Type B pancreatic cell (in vitro differentiated cells): ENCODE measurements around the gene AGPAT3. TPM values are rescaled to one million over a fixed set of nuclear protein-coding genes. Genes with fewer than 3 reads are reported as not detected.

Source experiments
- DNase-seq: peaks from one replicate; pipeline ENCODE4 v3.0.0; 2021; ENCODE audit warnings: mixed read lengths; ENCODE audit not compliant: unreplicated experiment; ENCODE audit errors: extremely low spot score
- H3K27ac Mint-ChIP-seq: 2 replicates; pipeline ENCODE4 v1.8.0; 2021; ENCODE audit warnings: mild to moderate bottlenecking, mixed read lengths
- H3K27me3 Mint-ChIP-seq: 2 replicates; pipeline ENCODE4 v1.8.0; 2021; ENCODE audit warnings: mixed read lengths
- H3K36me3 Mint-ChIP-seq: 2 replicates; pipeline ENCODE4 v1.8.0; 2021; ENCODE audit warnings: mixed read lengths
- H3K4me1 Mint-ChIP-seq: one replicate; pipeline ENCODE4 v1.8.0; 2021; ENCODE audit warnings: mixed read lengths; ENCODE audit not compliant: unreplicated experiment
- H3K4me3 Mint-ChIP-seq: 2 replicates; pipeline ENCODE4 v1.8.0; 2021; ENCODE audit warnings: mild to moderate bottlenecking, mixed read lengths
- H3K9me3 Mint-ChIP-seq: 2 replicates; pipeline ENCODE4 v1.8.0; 2021; ENCODE audit warnings: mixed read lengths
- total RNA-seq: library from RNA; stranded (reverse); gene quantifications from 2 replicates; pipeline ENCODE4 v1.2.1, GENCODE V29; 2021; ENCODE audit warnings: low replicate concordance
- TF ChIP-seq, protein P1 (sequence below): fragments of 200-600 bp; sonication (generic); conservative IDR thresholded peaks from 2 replicates; pipeline ENCODE4 v1.5.0; 2021; ENCODE audit warnings: antibody characterized with exemption, mild to moderate bottlenecking

AGPAT3 gene
- total RNA-seq, 1 donor from 2014 or later = 59.2 TPM

DNA sequence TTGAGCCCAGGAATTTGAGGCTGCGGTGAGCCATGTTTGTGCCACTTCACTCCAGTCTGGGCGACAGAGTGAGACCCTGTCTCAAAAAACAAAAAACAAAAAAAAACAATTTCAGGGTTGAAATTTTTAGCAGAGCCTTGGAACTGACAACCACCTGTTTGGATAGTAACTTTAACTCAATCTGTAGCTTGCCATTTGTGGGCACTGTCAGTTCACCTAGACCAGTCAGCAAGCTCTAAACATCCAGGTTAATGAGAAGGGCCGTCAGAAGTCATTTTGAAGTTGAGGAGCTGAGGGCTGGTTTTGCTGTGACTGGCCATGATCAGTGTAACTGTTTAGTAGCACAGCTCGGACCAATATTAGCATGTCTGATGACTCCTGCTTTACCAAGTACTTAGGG lies 155.5 kb downstream of the AGPAT3 start:
- no peaks in the 10 kb centered on the region for H3K36me3 Mint-ChIP-seq
- DNase-seq = no peak
- no peak overlapping the region for H3K4me3 Mint-ChIP-seq
- H3K27me3 Mint-ChIP-seq = no peaks in the 10 kb centered on the region
- TF ChIP-seq, protein P1, sequence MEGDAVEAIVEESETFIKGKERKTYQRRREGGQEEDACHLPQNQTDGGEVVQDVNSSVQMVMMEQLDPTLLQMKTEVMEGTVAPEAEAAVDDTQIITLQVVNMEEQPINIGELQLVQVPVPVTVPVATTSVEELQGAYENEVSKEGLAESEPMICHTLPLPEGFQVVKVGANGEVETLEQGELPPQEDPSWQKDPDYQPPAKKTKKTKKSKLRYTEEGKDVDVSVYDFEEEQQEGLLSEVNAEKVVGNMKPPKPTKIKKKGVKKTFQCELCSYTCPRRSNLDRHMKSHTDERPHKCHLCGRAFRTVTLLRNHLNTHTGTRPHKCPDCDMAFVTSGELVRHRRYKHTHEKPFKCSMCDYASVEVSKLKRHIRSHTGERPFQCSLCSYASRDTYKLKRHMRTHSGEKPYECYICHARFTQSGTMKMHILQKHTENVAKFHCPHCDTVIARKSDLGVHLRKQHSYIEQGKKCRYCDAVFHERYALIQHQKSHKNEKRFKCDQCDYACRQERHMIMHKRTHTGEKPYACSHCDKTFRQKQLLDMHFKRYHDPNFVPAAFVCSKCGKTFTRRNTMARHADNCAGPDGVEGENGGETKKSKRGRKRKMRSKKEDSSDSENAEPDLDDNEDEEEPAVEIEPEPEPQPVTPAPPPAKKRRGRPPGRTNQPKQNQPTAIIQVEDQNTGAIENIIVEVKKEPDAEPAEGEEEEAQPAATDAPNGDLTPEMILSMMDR = no peak
- no peaks in the 10 kb centered on the region for H3K9me3 Mint-ChIP-seq
- H3K27ac Mint-ChIP-seq = no peak overlapping the region
- peaks cover 35% of the 10 kb centered on the region for H3K4me1 Mint-ChIP-seq

DNA sequence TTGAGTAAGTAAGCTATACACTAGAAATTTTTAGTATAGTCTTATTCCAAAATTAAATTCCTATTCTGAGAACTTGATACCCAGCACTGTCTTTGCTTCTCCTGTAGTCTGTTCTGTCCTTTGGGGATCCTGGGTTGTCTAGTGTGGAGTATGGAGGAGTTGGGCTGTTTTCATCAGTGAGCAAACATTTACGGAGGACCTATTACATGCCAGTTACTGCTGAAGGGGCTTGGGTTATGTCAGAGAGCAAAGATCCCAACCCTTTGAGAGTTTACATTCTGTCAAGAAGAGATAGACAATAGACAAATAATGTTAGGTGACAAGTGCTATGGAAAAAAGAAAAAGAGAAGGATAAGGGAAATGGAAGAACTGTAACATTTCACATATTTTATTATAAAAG lies 156.0 kb downstream of the AGPAT3 start:
- no peaks in the 10 kb centered on the region for H3K27me3 Mint-ChIP-seq
- H3K4me1 Mint-ChIP-seq = peaks cover 36% of the 10 kb centered on the region
- DNase-seq = no peak
- H3K27ac Mint-ChIP-seq = peak overlapping the region; percentile 12
- H3K4me3 Mint-ChIP-seq = peak overlapping the region; percentile 0
- H3K9me3 Mint-ChIP-seq = no peaks in the 10 kb centered on the region
- TF ChIP-seq, protein P1 = no peak
- no peaks in the 10 kb centered on the region for H3K36me3 Mint-ChIP-seq

DNA sequence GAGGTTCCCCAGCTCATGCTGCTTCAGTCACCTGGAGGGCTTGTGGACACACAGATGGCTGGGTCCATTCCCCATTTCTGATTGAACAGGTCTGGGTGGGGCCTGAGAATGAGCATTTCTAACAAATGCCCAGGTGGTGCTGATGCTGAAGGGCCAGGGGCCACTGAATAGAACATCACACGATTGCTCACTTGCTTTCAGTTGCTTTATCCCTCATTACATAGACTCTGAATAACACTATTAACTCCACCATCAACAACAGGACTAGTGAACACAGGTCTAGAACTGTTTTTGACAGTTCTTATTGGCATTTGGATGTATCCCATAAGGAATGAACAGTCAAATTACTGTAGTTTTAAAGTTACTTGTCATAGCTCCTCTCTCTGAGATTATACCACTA lies 159.2 kb downstream of the AGPAT3 start:
- Mint-ChIP-seq H3K27ac (no peak overlapping the region), H3K27me3 (no peaks in the 10 kb centered on the region), H3K36me3 (no peaks in the 10 kb centered on the region), H3K9me3 (no peaks in the 10 kb centered on the region), H3K4me1 (peaks cover 34% of the 10 kb centered on the region), H3K4me3 (no peak overlapping the region)
- DNase-seq = no peak
- TF ChIP-seq, protein P1 = no peak

DNA sequence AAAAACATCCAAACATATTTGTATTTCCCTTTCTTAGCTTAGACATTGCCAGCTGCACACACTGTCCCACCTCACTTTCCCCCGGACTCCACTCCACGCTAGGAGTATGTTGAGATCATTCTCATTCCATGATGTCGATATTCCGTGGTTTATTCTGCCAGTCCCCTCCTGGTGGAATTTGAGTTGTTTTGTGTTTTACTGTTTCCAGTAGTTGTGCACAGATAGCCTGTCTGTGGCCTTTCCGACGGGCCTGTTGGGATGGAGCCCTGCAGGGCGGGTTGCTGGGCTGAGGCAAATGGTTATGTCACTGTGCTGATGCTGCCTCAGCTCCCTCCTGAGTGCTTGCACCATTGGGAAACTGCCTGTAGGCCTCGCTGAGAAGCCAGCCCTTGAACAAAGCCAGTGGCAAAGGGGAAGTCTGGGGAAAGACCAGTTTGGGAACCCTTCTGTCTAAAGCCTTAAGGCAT lies 159.9 kb downstream of the AGPAT3 start:
- TF ChIP-seq, protein P1 = no peak
- Mint-ChIP-seq H3K27ac (peak overlapping the region; percentile 24), H3K36me3 (no peaks in the 10 kb centered on the region), H3K4me1 (peaks cover 34% of the 10 kb centered on the region), H3K27me3 (no peaks in the 10 kb centered on the region), H3K9me3 (no peaks in the 10 kb centered on the region), H3K4me3 (peak overlapping the region; percentile 11)
- no peak for DNase-seq

DNA sequence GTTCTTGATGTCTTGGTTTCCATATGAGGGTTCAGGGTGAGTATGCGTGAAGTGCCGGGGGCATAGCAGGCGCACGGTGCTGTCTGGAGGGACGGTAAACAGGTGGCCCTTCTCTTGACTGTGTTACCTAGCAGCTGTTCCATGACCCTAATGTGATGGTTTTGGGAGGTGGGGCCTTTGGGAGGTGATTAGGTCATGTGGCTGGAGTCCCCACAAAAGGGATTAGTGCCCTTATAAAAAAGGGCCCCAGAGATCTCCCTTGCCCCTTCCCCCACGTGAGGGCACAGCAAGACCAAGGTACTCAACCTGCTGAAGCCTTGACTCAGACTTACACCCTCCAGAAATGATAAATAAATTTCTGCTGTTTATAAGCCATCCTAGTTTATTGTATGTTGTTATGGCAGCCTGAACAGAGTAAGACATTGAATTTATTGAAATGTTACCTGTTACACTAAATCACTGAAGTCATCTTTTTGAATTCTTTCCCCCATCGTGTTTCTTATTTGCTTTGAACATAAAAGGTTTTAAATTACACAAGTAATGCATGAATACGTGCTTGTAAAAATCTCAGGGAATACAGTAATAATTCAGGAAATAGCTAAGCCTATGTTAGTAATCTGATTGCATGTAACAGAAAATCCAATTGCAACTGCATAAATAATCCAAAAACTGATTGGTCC lies 162.7 kb downstream of the AGPAT3 start:
- no peak for DNase-seq
- peaks cover 3% of the 10 kb centered on the region for H3K36me3 Mint-ChIP-seq
- H3K4me1 Mint-ChIP-seq = peaks cover 25% of the 10 kb centered on the region
- no peak overlapping the region for H3K27ac Mint-ChIP-seq
- no peak overlapping the region for H3K4me3 Mint-ChIP-seq
- H3K27me3 Mint-ChIP-seq = no peaks in the 10 kb centered on the region
- no peaks in the 10 kb centered on the region for H3K9me3 Mint-ChIP-seq
- TF ChIP-seq, protein P1 = no peak
